Hepatocyte (in vitro differentiated cells): ENCODE results near the gene PHF21B.

Experiments
- CTCF ChIP-seq: fragments of 200-600 bp; sonication (generic); IDR thresholded peaks from 2 replicates; pipeline ENCODE4 v1.5.1; 2016; ENCODE audit warnings: antibody characterized with exemption, mild to moderate bottlenecking; ENCODE audit not compliant: poor library complexity
- EZH2 ChIP-seq: fragments of 200-600 bp; sonication (generic); IDR thresholded peaks from 2 replicates; pipeline ENCODE4 v1.6.1; 2016; ENCODE audit warnings: antibody characterized with exemption, mild to moderate bottlenecking, borderline replicate concordance

GRCh38 chr22:44859641-44860040 lies 150.2 kb downstream of the PHF21B start:
- no peak for TF ChIP-seq EZH2
- TF ChIP-seq CTCF = no peak
